Upper lobe of left lung (tissue), 4 donors: ENCODE results near the gene TMEM235.

Experiments used
- CTCF ChIP-seq, 6 experiments: fragments of 450-650 bp in 4 of 6; fragments of 200-600 bp in 2 of 6; sonication (generic) in 2 of 6; IDR thresholded peaks; one replicate each; pipeline ENCODE4 v1.5.1; 2016 to 2019; ENCODE audit warnings: antibody characterized with exemption in 6 of 6
- EP300 ChIP-seq, 4 donors: sonication (generic); formaldehyde crosslinking; IDR thresholded peaks; one replicate each; pipeline ENCODE4 v1.5.1; 2017; ENCODE audit warnings: antibody characterized with exemption in 4 of 4, control low read depth in 2 of 4

- TF ChIP-seq EP300 (IDR thresholded peaks at IDR 0.05) = no peak
- TF ChIP-seq CTCF (IDR thresholded peaks at IDR 0.05) = no peak
These were observed 28.8 kb upstream of the TMEM235 start for GRCh38 chr17:78202666-78203065.
